H7 (cell line): ENCODE measurements around the gene CCDC148. TPM values are rescaled to one million over a fixed set of nuclear protein-coding genes. Genes with fewer than 3 reads are reported as not detected.
A peak's percentile ranks its signal among the peaks of the same experiment; 100 is the strongest.
"Not testable (repeated sequence)": the region's sequence is repeated elsewhere in the genome, so short reads cannot be mapped to it uniquely, and the experiment has no call there.

ENCODE experiments used
- DNase-seq: peaks from one replicate; pipeline ENCODE4 v3.0.0; 2012
- H3K27me3 ChIP-seq: 2 replicates; pipeline ENCODE4 v1.6.0; 2011; ENCODE audit warnings: mild to moderate bottlenecking, low read length; ENCODE audit not compliant: control insufficient read depth, insufficient read depth
- H3K36me3 ChIP-seq: replicated peaks from 2 replicates; pipeline ENCODE4 v1.5.1; 2011; ENCODE audit warnings: low read length; ENCODE audit not compliant: control insufficient read depth, insufficient read depth
- H3K4me3 ChIP-seq: 2 replicates; pipeline ENCODE4 v1.5.1; 2011; ENCODE audit warnings: low read depth, mild to moderate bottlenecking, control low read depth, low read length, moderate library complexity; ENCODE audit not compliant: insufficient read depth
- total RNA-seq: library from RNA; depleted of rRNA; stranded (reverse); fragments of >200 nt; shearing (Covaris generic); gene quantifications from 2 replicates; pipeline ENCODE4 v1.2.3, GENCODE V29; 2014

Gene CCDC148
- total RNA-seq, 1 experiment from 2014 or later = 0.07 TPM

GRCh38 chr2:158385646-158386045, 70.9 kb downstream of the CCDC148 start:
- DNase-seq = no peak
- no peaks in the 10 kb centered on the region for H3K36me3 ChIP-seq
- H3K4me3 ChIP-seq = no peak overlapping the region
- H3K27me3 ChIP-seq = no peaks in the 10 kb centered on the region

- Histone ChIP-seq H3K36me3 (no peaks in the 10 kb centered on the region), H3K27me3 (no peaks in the 10 kb centered on the region), H3K4me3 (no peak overlapping the region)
- no peak for DNase-seq
Observed at GRCh38 chr2:158381978-158382377, 74.6 kb downstream of the CCDC148 start.

- Histone ChIP-seq H3K36me3 (no peaks in the 10 kb centered on the region), H3K4me3 (no peak overlapping the region), H3K27me3 (no peaks in the 10 kb centered on the region)
- no peak for DNase-seq
Observed at GRCh38 chr2:158381205-158381604, 75.3 kb downstream of the CCDC148 start.

GRCh38 chr2:158380746-158381145, 75.8 kb downstream of the CCDC148 start:
- no peaks in the 10 kb centered on the region for H3K27me3 ChIP-seq
- H3K36me3 ChIP-seq = no peaks in the 10 kb centered on the region
- DNase-seq = no peak
- no peak overlapping the region for H3K4me3 ChIP-seq

- H3K27me3 ChIP-seq = no peaks in the 10 kb centered on the region
- H3K36me3 ChIP-seq = no peaks in the 10 kb centered on the region
- no peak for DNase-seq
- no peak overlapping the region for H3K4me3 ChIP-seq
Observed at GRCh38 chr2:158378926-158379325, 77.6 kb downstream of the CCDC148 start.

- no peaks in the 10 kb centered on the region for H3K27me3 ChIP-seq
- H3K36me3 ChIP-seq = no peaks in the 10 kb centered on the region
- no peak for DNase-seq
- H3K4me3 ChIP-seq = no peak overlapping the region
Observed at GRCh38 chr2:158366342-158366741, 90.2 kb downstream of the CCDC148 start.

- no peaks in the 10 kb centered on the region for H3K27me3 ChIP-seq
- no peak for DNase-seq
- no peak overlapping the region for H3K4me3 ChIP-seq
- no peaks in the 10 kb centered on the region for H3K36me3 ChIP-seq
Observed at GRCh38 chr2:158359846-158360245, 96.7 kb downstream of the CCDC148 start.

GRCh38 chr2:158357699-158358098, 98.9 kb downstream of the CCDC148 start:
- H3K36me3 ChIP-seq = no peaks in the 10 kb centered on the region
- no peak for DNase-seq
- no peaks in the 10 kb centered on the region for H3K27me3 ChIP-seq
- H3K4me3 ChIP-seq = no peak overlapping the region

- Histone ChIP-seq H3K27me3 (no peaks in the 10 kb centered on the region), H3K36me3 (no peaks in the 10 kb centered on the region), H3K4me3 (no peak overlapping the region)
- DNase-seq = no peak
Observed at GRCh38 chr2:158357122-158357521, 99.4 kb downstream of the CCDC148 start.

- H3K36me3 ChIP-seq, H3K27me3 ChIP-seq, DNase-seq: not testable (repeated sequence)
- peak overlapping the region; percentile 19 for H3K4me3 ChIP-seq
Observed at GRCh38 chr2:158351466-158351816, 105.1 kb downstream of the CCDC148 start.

- DNase-seq, H3K27me3 ChIP-seq, H3K36me3 ChIP-seq: not testable (repeated sequence)
- H3K4me3 ChIP-seq = peak overlapping the region; percentile 19
Observed at GRCh38 chr2:158350751-158351465, 105.6 kb downstream of the CCDC148 start.

GRCh38 chr2:158346032-158346431, 110.5 kb downstream of the CCDC148 start:
- peak; percentile 6 for DNase-seq
- no peaks in the 10 kb centered on the region for H3K36me3 ChIP-seq
- no peaks in the 10 kb centered on the region for H3K27me3 ChIP-seq
- no peak overlapping the region for H3K4me3 ChIP-seq

GRCh38 chr2:158339513-158339912, 117.0 kb downstream of the CCDC148 start:
- Histone ChIP-seq H3K4me3 (no peak overlapping the region), H3K27me3 (no peaks in the 10 kb centered on the region), H3K36me3 (no peaks in the 10 kb centered on the region)
- no peak for DNase-seq

GRCh38 chr2:158337018-158337417, 119.5 kb downstream of the CCDC148 start:
- H3K4me3 ChIP-seq = no peak overlapping the region

GRCh38 chr2:158331799-158332198, 124.8 kb downstream of the CCDC148 start:
- H3K4me3 ChIP-seq, H3K27me3 ChIP-seq, H3K36me3 ChIP-seq, DNase-seq: not testable (repeated sequence)

More at GRCh38 chr2:158337018-158337417, 119.5 kb downstream of the CCDC148 start:
- Histone ChIP-seq H3K36me3 (no peaks in the 10 kb centered on the region), H3K27me3 (no peaks in the 10 kb centered on the region)
- DNase-seq = no peak
